GM18517 (cell line): ENCODE measurements around the gene DOCK2.
A peak's percentile ranks its signal among the peaks of the same experiment; 100 is the strongest.
"Not testable (repeated sequence)": the region's sequence is repeated elsewhere in the genome, so short reads cannot be mapped to it uniquely, and the experiment has no call there.

Source experiments
- ATAC-seq: cut with Tn5 transposase; IDR thresholded peaks from one replicate; pipeline ENCODE4 v1.9.1; 2021; ENCODE audit warnings: mild to moderate bottlenecking, moderate library complexity; ENCODE audit not compliant: unreplicated experiment

The DOCK2 gene

DNA sequence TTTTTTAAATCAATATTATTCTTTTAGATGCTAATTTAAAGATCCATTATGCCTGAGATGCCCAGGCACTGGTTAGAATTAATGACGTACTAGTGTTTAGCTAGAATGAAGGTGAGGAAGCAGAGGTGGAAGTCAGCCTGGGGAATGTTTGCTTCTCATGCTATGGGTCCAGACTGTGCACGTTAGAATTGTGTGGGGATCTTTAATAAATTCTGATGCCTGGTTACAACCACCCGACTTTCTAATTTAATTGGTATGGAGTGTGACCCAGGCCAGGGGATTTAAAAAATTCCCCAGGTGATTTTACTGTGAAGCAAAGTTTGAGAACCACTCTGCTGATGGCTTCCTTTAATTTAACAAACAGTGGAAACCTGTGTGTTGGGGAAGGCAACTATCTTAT is 111.1 kb downstream of the DOCK2 start:
- ATAC-seq, result no peak

DNA sequence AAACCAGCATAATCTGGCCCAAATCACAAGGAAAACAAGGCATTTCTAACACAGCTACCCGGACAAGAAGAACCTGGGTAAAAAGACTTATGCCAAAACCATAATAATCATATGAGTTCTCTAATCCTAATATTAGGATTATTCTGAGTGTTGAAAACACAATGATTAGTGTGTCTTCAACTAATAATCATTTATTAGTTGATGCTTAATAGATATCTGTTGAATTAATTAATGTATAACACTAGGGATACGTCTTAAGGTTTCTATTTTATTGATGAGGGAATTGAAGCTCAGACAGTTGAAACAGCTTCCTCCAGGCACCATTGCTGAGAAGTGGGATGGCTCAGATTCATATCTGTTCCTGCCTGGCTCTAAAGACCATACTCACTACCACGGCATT is 112.2 kb downstream of the DOCK2 start:
- ATAC-seq, result no peak

DNA sequence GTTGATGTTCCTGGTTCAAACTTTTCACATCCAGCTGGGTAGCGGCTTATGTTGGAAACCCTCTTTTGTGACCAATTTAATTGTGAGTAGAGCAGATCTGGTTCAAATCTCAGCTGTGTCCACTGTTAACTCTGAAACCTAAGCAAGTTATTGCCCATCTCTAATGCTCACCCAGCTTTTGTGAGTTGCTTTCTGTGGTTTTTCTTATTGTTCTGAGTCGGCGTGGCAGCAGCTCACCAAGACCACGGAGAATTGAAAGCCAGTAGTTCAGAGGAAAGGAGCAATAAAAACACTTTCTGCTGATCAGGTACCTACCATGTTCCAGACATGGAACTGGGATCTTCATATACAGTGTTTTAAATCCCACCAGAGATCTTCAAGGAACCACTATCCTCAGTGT is 114.4 kb downstream of the DOCK2 start:
- ATAC-seq, result no peak

DNA sequence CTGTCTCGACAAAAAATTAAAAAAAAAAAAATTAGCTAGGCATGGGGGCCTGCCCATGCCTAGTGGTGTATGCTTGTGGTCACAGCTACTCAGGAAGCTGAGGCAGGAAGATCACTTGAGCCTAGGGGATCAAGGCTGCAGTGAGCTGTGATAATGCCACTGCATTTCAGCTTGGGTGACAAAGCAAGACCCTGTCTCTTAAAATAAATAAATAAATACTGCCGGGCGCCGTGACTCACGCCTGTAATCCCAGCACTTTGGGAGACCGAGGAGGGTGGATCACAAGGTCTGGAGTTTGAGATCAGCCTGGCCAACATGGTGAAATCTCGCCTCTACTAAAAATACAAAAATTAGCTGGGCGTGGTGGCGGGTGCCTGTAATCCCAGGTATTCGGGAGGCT is 115.5 kb downstream of the DOCK2 start:
- ATAC-seq, result not testable (repeated sequence)

DNA sequence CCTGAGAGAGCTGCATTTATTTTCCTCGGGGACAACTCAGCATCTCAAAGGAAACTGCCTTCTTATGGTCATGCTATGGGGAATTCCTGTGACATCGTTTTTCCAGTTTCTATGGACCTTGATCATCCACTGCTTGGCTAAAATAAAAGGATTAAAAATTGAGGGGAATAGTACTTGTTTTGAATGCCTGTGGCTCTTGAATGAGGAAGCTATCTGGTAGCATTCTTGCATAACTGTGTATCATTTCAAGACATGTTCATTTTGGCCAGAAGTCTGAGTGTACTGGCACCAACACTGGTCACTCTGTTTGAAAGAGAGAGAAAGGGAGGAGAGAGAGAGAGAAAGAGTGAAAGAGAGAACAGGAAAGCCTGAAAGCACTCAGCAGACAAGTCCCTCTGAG is 116.7 kb downstream of the DOCK2 start:
- no peak for ATAC-seq

DNA sequence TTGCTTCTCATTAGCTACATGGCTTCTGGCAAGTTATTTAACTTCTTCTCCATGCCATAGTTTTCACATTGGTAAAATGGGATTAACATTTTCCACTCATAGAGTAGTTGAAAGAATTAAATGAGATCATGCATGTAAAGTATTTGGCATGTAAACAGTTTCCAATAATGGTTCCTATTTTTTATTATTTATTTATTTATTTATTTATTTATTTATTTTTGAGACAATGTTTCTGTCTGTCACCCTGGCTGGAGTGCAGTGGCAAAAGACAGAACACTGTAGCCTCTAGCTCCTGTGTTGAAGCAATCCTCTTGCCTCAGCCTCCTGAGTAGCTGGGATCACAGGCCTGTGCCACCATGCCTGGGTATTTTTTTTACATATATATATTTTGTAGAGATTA is 117.7 kb downstream of the DOCK2 start:
- ATAC-seq, result no peak

DNA sequence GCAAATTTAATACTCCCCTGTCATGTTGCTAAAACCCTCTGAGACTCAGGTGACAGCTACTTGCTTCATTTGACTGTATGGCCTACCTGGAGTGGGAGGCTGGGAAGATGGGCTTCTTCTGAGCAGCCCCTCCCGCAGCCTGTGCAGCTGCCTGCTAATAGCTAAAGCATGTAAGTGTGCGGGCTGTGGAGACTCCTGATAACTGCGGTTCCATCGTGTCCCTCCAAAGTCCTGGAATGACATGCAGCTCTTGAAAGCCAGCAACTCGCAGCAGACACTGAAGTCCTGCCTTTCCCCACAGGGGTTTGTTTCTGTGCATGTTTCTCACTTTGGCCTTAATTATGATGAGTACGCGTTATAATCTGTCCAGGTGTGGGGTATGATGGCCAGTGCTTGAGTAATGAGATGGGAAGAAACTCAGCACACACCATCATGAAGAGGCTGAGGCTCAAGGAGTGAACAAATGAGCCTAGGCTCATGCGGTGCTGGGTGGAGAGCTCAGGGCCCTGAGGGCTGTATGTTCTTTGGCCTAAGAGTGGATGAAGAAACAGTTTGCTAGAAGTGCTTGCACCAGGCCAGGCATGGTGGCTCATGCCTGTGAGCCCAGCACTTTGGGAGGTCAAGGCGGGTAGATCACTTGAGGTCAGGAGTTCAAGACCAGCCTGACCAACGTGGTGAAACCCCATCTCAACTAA is 119.1 kb downstream of the DOCK2 start:
- no peak for ATAC-seq

DNA sequence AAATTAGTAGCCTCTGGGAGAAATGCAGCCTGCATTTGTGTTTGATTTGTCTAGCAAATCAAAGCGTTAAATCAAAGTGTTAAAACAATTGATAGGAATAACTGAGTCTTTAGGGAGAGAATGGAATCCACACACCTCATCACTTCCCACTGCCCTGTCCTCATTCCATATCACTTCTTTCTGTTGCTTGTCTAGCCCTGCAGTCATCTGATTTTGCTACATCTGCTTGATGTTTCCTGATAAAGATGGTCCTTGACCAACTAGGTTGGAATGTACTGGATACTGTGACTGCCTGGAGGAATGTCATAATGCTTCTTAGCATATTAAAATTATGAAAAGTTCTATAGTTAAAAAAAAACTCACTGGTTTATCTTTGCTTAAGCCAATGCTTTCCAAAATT is 119.9 kb downstream of the DOCK2 start:
- no peak for ATAC-seq

DNA sequence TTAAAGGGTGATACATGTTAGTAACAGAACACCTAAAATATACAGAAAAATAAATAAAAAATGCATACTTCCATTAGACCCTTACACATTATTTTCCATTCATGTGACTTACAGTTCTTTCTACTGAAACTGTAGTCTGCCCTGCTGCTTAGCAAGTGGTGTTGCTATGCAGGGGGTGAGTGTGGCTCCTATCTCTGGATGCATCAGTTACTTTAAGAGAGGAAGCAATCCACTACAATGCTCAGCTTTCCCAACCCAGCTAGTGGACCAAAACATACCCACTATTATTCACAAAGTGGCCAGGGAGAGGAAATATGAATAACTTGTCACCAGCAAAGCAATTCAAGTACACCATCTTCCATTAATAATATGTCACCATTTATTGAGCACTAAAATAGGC is 121.8 kb downstream of the DOCK2 start:
- ATAC-seq, result no peak

DNA sequence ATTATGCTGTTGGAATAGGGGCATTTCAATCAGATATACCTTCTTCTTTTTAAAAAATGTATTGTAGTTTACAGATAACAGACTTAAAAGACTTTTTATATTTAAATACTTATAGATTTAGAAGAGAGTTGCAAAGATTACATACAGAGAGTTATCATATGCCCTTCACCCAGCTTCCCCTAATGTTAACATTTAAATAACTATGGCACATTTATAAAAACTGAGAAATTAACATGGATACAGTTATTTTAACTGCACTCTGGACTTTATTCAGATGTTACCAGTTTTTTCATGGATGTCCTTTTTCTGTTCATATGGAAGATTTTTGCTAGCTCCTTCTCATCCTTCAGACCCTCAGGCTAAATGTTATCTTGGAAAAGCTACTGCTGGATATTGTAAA is 123.2 kb downstream of the DOCK2 start:
- no peak for ATAC-seq

DNA sequence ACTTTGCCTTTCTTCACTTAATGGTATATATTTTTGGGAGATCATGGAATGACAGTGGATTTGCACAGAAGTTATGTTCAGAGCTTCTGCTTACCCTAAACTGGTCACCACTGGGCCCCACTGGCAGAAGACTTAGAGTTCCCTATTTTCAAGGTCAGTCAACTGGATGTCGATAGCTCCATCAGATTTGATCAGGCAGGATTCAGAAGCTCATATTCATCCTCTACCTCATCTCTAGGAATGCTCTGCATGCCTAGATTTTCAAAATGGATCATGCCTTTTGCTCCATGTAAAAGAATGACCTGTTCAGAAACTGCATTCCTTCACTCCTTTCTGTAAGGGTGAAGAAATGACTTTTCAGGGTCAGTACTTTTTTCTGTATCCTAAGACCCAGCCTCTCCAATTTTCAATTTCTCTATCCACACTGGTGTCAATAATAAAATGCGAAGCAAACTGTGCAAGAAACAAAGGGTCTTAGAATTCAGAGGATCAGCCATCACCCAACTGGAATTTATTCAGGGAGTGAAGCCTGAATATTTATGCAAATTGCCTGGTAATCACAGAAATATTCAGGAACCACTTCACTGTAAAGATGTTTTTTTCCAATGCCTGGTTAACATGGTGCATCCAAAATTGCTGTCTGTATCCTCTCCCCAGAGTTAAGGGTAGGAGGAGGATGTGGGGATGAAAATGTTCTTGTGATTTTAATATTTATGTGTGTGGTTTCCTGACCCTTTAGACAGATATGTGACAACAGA is 125.4 kb downstream of the DOCK2 start:
- no peak for ATAC-seq

DNA sequence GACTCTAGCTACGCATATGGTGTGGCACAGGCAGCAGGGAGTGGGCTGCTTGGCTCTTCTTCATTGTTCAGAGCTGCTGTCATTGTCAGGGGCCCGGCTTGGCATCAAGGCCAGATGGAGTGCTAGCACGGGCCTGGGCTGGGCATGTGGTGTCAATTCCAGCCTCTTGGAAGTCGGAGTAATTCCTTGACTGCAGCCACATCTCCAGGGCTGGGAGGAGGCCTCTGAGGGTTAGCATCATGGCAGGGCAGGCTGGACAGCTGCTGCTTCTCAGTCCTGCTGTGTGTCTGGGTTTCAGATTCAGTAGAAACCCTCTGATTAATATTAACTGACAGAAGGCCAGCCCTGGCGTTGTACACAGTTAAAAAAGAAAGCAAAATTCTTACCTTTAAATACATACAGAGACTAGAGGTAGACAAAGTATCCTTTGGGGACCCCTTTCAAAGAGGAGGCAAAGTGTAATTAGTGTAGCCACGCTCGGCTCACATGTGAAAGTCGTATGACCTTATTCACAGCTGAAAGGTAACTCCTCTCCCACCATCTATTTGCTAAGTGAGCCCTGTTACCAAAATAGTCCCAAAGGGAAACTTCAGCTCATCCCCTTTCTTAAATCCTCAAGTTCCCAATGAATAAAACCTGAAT is 126.4 kb downstream of the DOCK2 start:
- peak; percentile 86 for ATAC-seq

DNA sequence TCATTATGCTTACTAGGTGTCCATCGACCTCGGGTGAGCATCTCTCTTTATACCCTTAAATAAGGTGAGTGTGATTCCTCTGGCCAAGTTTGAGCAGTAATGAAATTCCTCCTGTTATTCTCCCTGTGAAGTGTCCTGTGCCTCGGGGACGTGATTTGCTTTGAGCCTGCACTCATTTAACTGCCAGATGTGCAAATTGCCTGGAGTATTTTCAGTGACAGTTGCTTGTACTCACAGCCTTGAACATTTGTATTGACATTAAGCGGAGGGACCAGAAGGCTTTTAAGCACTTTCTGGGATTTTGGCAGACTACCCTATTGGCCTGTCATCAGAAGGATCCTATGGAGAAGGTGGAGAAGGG is 126.9 kb downstream of the DOCK2 start:
- no peak for ATAC-seq

DNA sequence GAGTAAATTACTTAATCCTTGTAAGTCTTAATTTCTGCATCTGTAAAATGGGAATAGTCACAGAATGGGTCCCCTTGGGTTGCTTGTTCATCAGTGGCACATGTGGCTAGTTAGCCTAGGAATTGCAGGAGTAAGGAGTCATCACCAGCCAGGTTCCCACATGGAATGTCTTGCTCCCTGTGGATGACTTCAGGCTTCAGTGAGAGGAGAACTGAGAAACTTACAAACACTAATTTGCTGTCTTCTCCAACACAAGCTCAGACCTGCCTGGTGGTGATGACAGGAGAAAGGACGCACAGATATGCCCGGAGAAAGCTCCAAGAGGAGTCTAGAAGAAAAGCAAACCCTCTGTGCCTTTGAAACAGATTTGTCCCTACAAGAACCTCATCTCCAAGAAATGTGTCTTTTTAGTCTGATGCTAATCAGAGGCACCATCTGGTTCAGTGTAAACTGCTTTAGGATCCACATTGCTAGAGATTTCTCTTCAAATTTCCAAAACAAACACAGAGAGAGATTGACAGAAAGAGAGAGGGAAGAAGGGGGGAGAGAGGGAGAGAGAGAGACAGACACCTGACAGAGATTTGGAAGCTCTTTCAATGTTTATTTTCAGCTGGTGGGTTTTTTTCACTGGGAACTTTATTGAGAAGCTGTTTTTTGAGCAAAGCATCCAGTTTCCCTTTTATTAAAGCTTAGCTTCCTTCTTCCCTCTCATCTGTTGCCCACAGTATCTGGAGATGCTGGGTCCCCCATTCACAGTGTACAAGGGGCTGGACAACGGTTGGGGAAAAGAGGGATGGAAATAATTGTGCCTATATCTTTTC is 128.3 kb downstream of the DOCK2 start:
- no peak for ATAC-seq

DNA sequence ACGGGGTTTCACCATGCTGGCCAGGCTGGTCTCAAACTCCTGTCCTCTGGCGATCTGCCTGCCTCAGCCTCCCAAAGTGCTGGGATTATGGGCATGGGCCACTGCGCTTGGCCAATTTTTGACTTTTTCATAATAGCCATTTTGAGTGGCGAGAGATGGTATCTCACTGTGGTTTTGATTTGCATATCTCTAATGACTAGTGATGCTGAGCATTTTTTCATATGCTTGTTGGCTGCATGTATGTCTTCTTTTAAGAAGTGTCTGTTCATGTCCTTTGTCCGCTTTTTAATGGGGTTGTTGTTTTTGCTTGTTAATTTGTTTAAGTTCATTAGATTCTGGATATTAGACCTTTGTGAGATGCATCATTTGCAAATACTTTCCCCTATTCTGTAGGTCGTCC is 129.9 kb downstream of the DOCK2 start:
- ATAC-seq, result not testable (repeated sequence)

DNA sequence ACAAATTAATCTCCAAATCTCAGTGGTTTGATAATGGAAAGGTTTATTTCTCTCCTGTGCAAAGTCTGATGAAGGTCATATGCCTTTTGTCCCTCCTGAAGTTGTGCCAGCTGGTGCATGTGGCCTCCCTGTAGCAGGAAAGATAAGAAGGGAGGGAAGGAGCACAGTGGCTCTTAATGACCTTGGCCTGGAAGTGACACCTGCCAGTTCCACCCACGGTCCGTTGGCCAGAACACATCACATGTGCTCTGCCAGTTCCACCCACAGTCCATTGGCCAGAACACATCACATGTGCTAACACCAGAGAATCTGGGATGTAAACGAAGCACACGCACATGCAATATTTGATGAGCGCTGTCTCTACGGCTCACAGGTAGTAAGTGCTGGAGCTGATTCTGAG is 130.9 kb downstream of the DOCK2 start:
- no peak for ATAC-seq

DNA sequence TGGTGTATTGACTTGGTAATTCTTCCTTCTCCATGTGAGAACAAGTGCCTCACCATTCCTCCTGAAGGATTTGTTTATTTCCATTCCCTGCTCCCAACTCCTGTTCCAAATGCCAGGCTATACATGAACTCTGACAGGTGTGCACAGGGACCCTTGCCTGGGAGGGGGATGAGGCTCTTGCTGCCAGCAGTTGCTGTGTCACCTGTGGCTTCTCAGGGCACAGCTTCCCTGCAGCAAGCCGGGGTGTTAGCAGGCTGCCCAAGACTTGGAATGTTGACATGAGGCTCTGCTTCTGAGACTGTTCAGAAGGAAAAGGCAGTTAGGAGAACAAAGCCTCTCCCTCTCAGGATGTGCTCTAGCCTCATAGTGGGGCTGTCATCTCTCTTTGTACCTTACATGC is 131.3 kb downstream of the DOCK2 start:
- ATAC-seq, result no peak

DNA sequence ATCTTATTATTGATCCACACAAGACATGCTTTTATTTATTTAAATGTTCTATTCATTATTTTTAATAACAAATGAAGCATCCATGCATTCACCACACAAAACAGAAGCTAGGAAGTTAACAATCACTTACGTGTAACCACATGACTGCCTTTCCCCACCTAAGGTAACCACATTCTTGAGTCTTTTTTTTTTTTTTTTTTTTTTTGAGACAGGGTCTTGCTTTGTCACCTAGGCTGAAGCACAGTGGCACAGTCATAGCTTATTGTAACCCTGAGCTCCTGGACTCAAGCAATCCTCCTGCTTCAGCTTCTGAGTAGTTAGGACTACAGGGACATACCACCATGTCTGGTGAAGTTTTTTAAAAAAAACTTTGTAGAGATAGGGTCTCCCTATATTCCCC is 133.0 kb downstream of the DOCK2 start:
- ATAC-seq, result no peak

DNA sequence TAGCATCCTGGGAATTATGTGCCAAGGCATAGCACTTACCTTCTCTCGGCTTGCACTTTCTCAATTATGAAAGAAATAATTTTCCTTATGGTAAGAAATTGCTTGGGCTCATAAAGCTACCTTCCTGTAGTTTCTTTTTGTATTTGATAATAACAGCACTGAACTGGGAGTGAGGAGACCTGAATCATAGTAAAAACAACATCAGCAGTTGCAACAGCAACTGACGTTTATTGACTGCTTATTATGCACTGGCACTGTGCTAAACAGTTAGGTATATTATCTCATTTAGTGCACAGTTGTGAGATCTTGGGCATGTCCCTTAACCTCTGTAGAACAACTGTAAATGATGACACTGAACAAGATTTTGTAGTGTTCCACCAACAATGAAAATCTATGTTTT is 135.2 kb downstream of the DOCK2 start:
- no peak for ATAC-seq

DNA sequence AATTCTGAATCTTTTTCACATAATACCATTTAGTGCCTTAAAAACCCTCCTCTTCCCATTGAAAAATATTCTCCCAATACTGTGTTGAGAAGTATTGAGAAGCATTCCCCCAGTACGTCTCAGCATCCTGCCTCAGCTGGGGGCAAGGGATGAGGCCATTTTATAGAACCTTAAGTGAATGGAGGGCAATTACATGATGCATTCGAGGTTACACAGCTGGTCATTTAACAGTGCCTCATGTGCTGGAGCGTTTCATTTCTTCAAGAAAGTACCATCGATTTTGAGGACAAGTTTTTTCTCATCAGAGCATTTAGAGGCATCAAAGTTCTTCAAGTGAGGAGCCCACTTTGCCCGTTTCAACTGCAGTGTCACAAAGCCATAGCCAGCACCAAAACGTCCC is 135.6 kb downstream of the DOCK2 start:
- ATAC-seq, result no peak

DNA sequence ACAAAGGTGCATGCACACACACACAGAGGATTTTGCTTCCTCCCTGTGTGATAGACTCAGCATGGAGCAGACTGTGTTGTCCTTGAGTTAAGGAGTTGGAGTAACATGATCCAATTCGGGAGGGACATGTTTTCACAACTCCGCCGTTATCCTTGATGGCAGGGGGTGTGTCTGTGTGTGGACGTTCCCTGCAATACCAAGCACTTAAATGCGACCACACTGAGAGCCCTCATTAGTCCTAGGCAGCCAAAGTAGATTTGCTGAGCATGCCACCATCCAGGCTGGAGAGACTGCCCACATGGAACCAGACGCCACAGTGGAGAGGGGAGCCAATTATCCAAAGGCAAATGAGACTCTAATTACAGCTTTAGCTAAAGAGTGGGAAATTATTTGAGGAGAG is 140.1 kb downstream of the DOCK2 start:
- ATAC-seq, result no peak
